GM18873 (cell line): ENCODE data around the gene COLEC12.
"Not testable (repeated sequence)": the region's sequence is repeated elsewhere in the genome, so short reads cannot be mapped to it uniquely, and the experiment has no call there.

ENCODE experiments used
- ATAC-seq: cut with Tn5 transposase; IDR thresholded peaks from one replicate; pipeline ENCODE4 v1.9.1; 2021; ENCODE audit warnings: mild to moderate bottlenecking, moderate library complexity, moderate number of reproducible peaks; ENCODE audit not compliant: unreplicated experiment, low FRiP score

Gene COLEC12

DNA sequence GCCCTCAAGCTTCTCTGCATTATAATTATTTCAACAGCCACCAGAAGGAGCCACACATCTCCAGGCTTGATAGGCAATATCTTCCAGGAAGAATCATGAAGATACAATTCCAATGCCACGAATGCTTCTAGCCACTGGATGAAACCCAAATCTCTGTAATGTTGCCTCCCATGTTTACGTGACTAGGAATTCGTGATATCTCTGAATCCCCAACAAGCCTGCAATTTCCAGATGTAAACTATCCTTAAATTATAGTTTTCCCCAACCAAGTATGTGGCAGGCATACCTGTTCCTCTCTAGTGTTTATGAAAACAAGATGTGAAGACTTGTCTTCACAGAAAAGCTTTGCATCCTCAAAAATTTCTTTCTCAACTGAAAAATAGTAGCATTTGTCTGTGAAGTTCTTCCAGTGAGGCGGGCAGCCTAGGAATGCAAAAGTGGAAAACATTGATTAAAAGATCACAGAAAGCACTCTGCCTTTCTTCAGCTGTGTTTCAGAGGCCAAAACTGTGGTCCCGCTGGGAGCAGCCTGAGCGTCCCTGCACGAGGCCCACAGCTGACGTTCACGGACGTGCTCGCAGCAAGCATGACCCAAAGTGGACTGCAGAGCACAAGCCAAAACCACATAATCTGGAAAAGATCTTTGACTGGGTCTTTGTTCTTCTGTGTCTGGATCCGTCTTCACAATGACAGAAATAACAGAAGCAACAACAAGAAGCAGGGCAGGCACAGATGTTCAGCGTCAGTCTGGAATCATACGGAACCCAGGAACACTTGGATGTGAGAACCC lies 167.6 kb downstream of the COLEC12 start:
- no peak for ATAC-seq

DNA sequence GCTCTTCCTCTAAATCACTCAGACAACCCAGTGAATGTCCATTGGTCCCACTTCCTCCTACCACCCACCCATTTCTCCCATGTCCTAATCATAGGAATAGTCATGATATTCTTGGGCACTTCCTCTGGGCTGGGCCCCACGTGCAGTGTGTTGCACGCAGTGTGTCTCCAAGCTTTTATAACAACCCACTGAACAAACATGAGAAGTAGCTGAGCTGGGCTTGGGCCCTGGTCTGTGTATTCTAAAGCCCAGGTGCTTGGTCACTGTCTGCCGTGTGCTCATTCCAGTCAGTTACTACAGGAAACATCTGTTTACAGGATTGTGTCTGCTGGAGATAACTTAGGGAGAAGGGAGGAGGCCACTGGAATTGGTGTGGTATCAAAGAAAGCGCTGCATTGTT lies 168.5 kb downstream of the COLEC12 start:
- no peak for ATAC-seq

DNA sequence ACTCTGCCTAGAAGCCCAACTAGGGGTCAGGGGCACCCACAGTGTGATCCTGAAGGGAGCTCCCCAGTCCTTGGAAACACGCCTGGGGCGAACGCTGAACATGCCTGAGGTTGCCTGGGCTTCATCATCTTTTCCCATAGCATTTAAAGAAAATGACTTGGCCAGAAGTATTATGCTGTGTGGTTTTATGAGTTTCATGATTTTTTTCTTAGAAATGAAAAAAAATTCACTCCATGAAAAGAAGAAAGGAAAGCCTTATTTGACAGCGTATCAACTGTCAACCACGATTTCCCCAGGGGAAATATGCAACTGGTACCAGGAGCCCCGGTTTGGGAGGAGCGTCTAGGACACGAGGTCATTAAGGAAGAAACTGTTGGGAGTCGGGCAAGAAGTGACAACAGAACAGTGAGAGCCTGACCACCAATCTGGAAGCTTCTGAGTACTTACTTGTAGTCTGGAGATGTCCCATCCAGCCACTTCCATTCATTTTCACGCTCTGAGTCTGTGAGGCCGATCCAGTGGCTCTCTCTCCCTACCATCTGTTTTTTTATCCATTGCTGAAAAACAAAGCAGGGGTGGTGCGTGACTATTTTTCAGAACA lies 169.2 kb downstream of the COLEC12 start:
- ATAC-seq, result no peak

DNA sequence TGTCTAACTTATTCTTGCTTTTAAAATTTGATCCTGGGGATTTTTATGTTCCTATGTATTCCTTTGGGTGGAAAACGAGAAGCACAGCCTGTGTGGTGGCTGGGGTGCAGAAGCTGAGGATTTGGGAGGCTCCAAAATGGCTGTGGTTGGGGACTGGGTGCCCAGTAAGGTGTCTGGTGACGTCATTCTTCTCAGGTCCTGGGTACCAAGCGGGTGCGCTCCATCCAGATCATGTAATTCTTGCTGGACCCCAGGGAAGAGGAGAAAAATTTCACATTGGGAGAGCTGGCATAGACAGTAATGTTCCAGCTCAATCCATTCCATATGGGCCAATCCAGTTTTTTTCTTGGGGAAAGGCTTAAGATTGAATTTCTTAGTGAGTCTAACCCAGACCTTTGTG lies 171.6 kb downstream of the COLEC12 start:
- ATAC-seq, result no peak

DNA sequence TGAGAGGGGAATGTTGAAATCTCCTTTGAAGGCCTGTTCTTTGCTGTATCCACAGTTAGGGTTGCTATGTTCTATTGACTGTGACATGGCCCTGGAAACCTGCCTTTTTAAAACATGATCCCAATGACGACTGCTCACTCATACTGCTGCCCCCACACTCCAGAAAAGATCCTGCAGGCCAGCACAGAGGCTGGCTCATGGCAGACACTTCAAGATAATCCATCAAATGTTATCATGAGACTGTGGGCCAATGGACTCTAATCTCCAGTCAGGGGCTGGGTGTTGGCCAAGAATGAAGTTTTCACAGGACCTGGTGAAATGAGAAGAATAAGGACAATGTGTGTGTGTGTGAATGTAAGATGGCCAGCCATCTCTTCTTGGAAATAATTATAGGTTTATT lies 173.7 kb downstream of the COLEC12 start:
- ATAC-seq, result no peak

DNA sequence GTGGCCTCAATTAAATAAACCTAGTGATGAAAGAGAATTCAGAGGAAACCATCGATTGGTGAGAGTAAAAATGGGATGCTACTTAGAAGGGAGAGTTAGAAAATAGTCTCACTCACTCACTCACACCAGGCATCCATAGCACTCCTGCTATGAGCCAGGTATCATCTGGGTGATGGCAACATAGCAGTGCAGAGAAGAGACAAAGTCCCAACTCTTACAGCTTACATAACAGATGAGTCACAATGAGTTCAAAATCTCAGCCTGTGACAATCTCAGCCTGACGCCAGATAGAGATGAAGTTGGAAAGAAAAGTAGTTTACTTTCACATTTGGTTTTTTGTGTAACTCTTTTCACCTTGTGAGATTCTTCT lies 177.3 kb downstream of the COLEC12 start:
- ATAC-seq, result no peak

DNA sequence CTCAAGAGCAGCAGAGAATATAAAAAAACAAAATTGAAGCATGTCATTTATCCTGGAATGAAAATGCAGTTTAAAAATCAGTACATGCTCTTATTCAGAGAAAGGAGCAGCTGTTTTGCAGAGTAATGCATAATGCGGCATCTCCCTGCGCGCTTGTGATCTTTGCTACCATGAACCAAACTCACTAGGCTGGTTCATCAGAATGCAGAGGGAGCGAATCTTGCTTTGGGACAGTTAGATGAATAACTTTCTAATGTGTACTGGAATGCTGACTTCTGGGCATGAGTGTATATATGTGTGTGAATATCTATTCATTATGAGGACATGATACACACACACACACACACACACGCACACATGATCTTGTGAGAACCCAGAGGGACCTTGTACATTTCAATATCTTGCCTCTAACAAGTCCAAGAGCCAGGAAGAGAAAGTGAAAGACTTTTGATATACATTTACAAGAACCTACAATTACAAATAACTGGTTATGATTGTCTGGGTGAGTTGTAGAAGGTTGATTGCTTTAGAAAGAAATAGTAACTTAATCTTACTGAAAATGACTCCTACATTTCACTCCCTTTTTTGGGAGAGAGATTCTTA lies 178.5 kb downstream of the COLEC12 start:
- no peak for ATAC-seq

DNA sequence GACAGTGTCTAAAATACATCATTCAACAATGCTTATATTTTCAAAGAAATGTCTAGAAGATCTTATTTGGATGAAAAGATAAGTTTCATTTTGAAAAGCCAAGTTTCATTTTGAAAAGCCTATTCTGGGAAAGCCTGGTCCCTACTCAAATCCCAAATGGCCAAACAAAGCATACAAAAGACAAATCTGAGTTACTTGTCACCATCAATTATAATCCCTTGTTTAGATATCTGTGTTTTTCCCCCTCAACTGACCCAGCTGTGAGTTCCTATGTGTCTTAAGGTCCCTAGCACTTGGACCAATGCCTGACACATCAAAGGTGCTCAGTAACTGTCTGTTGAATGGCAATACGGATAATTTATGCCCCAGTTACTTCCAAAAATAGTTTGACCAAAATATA lies 180.3 kb downstream of the COLEC12 start:
- no peak for ATAC-seq

DNA sequence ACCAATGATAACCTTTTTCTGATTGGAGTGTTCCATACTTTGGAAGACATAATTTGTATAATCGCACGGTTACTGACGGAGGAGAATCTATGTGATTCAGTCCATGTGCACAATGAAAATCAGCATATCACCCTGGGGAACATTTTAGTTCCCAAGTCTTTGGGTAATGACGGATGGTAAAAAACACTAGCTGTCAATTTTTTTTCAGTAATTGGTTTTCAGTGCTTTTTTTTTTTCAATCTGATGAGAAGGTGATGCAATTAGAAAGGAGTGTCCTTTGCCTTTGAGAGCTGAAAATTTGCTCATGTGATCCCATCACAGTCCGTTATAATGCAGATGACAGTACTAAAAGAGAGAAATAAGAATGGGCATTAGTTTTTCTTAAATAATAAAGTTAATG lies 180.8 kb downstream of the COLEC12 start:
- ATAC-seq, result no peak

DNA sequence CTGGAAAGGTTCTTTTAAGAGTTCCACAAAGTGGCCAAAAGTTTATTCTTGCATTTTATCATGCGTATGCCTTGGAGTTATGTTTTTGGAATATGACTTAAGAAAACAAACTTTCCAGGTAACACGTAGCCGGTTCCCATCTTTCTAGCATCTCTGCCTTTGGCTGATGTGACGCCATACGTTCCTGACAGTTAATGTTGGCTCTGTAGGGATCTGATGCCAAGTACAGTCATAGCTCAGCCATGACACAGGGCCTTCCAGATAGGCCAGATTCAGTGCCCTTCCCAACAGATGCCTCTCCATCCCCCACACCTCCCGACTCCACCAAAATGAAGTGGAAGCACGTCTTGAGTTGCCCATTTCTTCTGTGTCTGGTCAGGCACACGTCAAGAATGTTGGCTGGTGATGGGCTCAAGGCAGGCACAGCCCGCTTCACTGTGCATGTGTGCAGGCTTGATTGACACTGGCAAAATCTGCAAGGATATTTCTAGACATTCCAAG lies 181.7 kb downstream of the COLEC12 start:
- ATAC-seq, result no peak

DNA sequence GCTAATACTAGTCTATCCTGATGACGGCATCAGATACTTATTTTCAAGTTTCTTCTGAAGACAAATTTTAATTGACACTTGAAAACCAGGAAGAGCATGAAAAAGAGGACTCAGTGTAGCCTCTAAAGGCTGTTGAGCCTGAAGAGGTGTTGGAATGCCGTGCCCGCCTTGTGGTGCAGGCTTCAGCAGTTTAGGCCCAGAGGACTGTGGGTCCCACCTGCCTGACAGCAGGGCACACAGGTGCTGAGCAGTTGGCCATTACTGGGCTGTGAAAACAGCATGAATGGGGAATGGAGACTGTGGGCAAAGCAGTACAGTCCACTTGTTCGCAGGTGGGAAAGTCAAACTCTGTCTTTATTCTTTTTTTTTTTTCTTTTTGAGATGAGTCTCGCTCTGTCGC lies 182.9 kb downstream of the COLEC12 start:
- no peak for ATAC-seq

DNA sequence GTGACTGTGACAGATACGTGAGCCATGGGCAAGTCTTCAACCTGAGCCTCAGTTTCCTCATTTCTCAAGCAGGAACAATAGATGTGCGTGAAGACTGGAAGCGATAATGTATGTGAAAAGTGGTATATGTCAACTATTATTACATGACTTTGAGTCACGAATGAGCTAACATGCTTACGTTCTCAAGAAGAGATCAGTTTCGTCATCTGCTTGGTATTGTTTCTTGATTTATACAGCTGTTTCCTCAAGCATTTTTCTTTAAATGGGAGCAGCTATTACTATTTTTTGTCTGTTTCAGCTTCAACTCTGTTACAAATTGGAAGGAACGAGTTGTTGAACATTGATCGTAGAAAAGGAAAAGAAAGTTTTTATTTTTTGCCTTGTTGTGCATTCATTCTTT lies 184.1 kb downstream of the COLEC12 start:
- ATAC-seq, result no peak

DNA sequence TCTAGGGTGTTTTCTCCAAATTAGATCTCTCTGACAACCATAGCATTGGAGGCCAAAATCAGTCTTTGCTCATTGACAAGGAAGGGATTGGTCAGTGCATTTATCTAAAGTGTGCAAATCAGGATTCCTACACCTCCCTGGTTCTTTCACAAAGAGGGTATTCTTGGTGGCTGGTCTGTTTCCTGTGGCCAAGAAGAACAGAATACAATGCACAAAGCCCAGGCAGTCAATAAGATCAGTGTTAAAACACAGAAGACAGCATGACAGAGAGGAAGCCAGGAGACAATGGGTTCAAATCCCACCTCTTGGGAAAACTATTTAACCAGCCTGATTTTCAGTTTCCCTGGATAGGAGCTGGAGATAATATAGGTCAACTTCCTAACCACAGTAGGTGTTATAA lies 186.6 kb downstream of the COLEC12 start:
- no peak for ATAC-seq

DNA sequence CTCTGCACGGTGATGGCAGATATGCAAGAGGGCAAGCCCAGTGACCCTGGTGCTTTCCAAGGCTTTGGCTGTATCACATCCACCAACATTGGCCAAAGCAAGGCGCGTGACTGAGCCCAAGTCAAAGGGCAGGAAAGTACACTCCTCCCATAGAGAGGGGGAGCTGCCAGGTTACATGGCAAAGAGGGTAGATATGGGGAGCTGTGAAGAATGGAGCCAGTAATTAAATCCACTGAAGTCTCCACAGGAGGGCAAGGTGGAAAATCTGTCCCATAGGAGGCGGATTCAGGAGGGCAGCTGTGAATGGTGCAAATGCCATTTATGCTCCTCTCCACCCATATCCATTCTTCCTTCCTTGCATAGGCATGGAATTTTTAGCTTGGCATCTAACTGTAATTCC lies 188.1 kb downstream of the COLEC12 start:
- no peak for ATAC-seq

DNA sequence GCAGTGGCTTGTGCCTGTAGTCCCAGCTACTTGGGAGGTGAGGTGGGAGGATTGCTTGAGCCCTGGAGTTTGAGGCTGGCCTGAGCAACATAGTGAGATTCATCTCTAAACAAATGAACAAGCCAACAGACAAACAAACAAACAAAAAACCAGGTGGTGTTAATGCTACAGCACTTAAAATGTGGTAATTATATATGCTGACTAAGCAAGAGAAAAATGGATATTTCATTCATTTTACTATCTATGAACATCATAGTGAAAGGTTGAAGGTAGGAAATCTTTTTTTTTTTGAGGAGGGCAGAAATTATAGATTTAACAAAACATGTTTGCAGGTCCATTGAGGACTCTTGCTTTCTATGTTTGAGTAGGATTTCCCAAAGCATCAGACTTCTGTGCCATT lies 190.5 kb downstream of the COLEC12 start:
- no peak for ATAC-seq

DNA sequence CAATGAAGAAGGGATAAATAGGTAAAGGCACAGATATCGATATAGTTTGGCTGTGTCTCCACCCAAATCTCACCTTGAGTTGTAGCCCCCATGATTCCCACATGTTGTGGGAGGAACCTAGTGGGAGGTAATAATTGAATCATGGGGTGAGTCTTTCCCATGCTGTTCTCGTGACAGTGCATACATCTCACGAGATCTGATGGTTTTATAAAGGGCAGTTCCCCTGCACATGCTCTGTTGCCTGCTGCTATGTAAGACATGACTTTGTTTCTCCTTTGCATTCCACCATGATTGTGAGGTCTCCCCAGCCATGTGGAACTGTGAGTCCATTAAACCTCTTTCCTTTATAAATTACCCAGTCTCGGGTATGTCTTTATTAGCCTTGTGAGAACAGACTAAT lies 192.4 kb downstream of the COLEC12 start:
- not testable (repeated sequence) for ATAC-seq

DNA sequence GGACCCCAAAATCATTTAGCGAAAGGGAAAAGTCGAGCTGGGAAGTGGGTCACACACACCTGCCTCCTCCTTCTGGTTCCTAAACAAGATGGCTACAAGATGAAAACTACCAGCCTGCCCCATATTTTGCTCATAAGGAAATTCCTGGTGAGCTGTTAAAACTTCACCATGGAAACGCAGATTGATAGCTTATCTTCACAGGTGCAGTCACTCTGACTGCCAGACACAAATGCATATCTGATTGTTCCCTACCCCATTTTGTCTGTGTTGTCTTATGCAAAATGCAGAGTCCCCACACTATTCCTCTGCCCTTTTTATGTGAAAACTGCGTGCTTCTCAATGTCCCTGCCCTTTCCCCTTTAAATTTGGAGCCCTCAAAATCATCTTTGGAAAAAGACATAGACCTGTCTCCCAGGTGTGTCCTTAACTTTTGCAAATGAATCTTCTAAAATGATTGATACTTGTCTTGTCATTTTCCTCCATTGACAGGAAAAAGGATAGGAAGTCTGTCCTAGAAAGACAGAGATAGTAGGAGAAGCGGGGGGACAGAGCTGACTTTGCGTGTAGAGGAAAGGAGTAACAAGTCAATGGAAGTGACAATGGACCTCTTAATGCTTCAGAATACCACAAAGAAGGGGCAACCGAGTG lies 193.8 kb downstream of the COLEC12 start:
- ATAC-seq, result no peak

DNA sequence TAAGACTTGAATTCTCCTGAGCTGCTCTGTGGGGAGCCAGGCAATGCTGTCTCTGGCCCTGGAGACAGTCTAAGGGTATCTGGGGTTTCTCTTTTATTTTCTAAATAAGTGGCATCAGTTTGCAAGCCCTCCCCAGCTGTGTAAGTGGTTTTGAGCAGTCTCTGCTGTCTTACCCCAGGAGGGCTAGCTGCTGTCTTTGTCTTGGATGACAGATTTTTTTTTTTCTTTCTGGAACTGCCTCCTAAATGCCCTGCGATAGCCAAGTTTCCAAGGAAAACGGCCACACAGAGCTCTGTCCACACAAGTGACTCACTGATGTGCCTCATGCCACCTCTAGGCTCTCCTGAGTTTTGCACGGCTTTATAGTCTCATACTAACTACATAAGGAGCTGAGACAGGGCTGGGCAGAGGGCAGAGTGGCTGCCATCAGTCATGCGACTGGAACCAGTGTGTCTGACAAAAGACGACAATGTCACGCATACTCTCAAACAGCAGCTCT lies 195.4 kb downstream of the COLEC12 start:
- no peak for ATAC-seq

DNA sequence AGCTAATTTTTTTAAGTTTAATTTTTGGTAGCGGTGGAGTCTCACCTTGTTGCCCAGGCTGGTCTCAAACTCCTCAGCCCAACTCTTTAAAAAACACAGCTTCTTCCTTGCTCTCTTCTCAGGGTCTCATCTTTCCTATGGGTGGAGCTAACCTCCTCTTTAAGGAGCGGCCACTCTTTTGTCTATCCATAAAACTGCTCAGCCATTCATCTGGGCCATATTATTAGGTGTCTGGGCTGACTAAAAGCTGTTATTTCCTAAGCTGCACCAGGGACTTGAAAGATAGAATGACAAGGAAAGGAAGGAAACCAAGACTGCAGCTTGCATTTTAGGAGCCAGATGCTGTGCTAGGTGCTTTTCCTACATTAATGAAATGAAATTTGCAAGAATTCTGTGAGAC lies 196.9 kb downstream of the COLEC12 start:
- no peak for ATAC-seq

DNA sequence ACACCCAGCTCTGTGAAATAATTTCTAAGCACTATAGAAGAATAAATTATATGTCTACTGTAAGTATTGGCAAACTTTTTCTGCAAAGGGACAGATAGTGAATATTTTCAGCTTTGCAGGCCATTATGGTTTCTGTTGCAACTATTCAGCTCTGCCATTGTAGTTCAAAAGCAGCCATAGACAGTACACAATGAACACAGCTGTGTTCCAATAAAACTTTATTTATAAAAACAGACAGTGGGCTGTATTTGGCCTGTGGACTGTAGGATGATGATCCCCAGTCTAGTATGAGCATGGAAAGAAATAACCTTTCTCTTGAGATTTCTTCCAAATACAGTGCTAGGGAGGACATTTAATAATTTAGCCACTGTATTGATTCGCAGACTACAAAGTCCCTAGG lies 197.5 kb downstream of the COLEC12 start:
- no peak for ATAC-seq

DNA sequence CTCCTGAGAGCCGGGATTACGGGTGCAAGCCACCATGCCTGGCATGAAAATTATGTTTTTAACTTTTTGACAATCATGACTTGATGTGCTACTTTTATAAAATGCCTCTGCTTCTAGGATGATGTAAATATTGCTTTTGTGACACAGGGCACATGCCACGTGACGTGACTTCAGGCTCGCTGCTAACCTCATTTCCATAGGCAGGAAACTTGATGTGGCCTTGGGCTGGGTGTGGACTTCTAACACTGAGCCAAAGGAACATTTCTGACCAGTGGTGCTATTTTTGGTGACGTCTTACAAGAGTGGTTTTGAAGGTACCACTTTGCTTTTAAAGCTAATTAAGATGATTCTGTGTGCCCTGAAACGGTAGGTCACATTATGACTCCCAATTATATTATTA lies 198.4 kb downstream of the COLEC12 start:
- ATAC-seq, result no peak
